Measurements from ENCODE around the gene DNMT1. TPM values are rescaled to one million over a fixed set of nuclear protein-coding genes. Genes with fewer than 3 reads are reported as not detected.
A peak's percentile ranks its signal among the peaks of the same experiment; 100 is the strongest.

Gene DNMT1
- total RNA-seq, 5 donors from 2014 or later (not counting 1 experiment from before 2014, with no cell fraction given): 199 to 245 (median 235) TPM

DNA sequence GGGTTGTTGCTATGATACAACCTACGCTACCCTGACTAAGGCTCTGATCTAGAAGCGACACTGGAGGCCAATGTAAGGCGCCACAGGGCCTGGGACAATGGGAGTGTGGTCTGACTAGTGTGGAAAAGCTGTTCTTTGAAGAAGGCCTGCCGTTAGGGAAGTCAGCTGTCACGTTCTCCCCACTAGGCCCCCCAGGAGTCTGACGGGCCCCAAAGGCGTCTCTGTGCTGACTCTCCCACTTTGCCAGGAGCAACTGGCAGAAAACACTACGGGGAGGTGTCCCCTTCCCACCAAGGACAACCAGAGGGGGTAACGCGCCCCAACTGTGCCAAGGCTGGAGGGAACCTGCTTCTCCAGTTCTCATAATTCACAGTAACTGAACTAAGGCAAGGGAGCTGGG lies 49.7 kb downstream of the DNMT1 start:
- CTCF ChIA-PET: no interaction called here
- H3K4me1 ChIP-seq (ENCODE audit: control insufficient read depth in 1 of 2, extremely low read depth in 1 of 2, insufficient read depth in 2 of 2, low read length in 2 of 2): peaks cover 21 to 47% of the 10 kb centered on the region in 2 experiments
- DNase-seq (no peak), ATAC-seq (replicated peaks in 1 of 4) (no peak)
- Mint-ChIP-seq H3K4me3 (no peak overlapping the region), H3K36me3 (peaks cover 46% of the 10 kb centered on the region), H3K4me1 (peaks cover 40 to 51% (median 45%) of the 10 kb centered on the region in 3 donors), H3K27me3 (no peaks in the 10 kb centered on the region), H3K9me3 (no peaks in the 10 kb centered on the region), H3K27ac (peak overlapping the region; percentile 100)
- POLR2A ChIA-PET: interaction anchor here in 1 of 2 donors (0.6 kb wide), 1 partner anchor 101 kb away, joined by 6 read pairs; no protein-coding TSS in a partner anchor
- 94% methylated on average over 3 of the region's 10 CpGs for WGBS (ENCODE audit: insufficient coverage)
- peaks cover 24 to 82% of the 10 kb centered on the region in 2 donors for H3K36me3 ChIP-seq (ENCODE audit: control insufficient read depth in 2 of 2, extremely low read depth in 1 of 2, insufficient read depth in 1 of 2, low read length in 1 of 2)
- no peaks in the 10 kb centered on the region for H3K9me3 ChIP-seq
- peak overlapping the region; percentile 97 for H3K27ac ChIP-seq (ENCODE audit: low read length)
- H3K27me3 ChIP-seq (replicated peaks in 1 of 2; ENCODE audit: control insufficient read depth in 2 of 2, extremely low read depth in 1 of 2, insufficient read depth in 2 of 2, low read length in 1 of 2): no peaks in the 10 kb centered on the region
- H3K4me3 ChIP-seq (ENCODE audit: control insufficient read depth in 1 of 2, extremely low read depth in 1 of 2, low read length in 1 of 2): no peak overlapping the region

DNA sequence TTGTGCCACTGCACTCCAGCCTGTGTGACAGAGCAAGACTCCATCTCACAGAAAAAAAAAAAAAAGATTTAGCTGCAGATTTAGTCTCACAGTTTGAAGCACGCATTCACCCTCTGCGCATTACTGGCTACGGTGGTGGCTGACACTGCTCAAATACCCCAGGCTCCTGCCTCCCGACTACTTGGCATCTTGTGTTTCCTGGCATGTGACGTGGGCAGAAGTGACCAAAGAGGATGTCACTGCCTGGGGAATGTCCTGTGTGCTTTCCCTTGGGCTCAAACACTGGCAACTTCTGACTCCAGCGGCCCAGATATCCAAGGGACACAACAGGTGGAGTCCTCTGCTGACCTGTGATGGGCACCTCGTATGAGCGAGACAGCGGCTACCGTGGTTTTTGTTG lies 50.4 kb downstream of the DNMT1 start:
- Mint-ChIP-seq H3K4me1 (peaks cover 41 to 51% (median 47%) of the 10 kb centered on the region in 3 donors), H3K4me3 (peak overlapping the region in 1 of 3 donors; percentile 78), H3K27me3 (no peaks in the 10 kb centered on the region), H3K9me3 (no peaks in the 10 kb centered on the region), H3K36me3 (peaks cover 44% of the 10 kb centered on the region), H3K27ac (peak overlapping the region; percentile 100)
- DNase-seq: peak in 1 of 35 experiments; percentile 21
- Histone ChIP-seq H3K4me1 (ENCODE audit: control insufficient read depth in 1 of 2, extremely low read depth in 1 of 2, insufficient read depth in 2 of 2, low read length in 2 of 2) (peaks cover 21 to 51% of the 10 kb centered on the region in 2 experiments), H3K9me3 (no peaks in the 10 kb centered on the region), H3K27ac (ENCODE audit: low read length) (peak overlapping the region; percentile 97), H3K27me3 (replicated peaks in 1 of 2; ENCODE audit: control insufficient read depth in 2 of 2, extremely low read depth in 1 of 2, insufficient read depth in 2 of 2, low read length in 1 of 2) (no peaks in the 10 kb centered on the region), H3K4me3 (ENCODE audit: control insufficient read depth in 1 of 2, extremely low read depth in 1 of 2, low read length in 1 of 2) (no peak overlapping the region), H3K36me3 (ENCODE audit: control insufficient read depth in 2 of 2, extremely low read depth in 1 of 2, insufficient read depth in 1 of 2, low read length in 1 of 2) (peaks cover 26 to 82% of the 10 kb centered on the region in 2 donors)
- no peak for ATAC-seq (replicated peaks in 1 of 4)
- 85% methylated on average over 10 of the region's 10 CpGs for WGBS (ENCODE audit: insufficient coverage)
- ChIA-PET CTCF (no interaction called here), POLR2A (no interaction called here)

DNA sequence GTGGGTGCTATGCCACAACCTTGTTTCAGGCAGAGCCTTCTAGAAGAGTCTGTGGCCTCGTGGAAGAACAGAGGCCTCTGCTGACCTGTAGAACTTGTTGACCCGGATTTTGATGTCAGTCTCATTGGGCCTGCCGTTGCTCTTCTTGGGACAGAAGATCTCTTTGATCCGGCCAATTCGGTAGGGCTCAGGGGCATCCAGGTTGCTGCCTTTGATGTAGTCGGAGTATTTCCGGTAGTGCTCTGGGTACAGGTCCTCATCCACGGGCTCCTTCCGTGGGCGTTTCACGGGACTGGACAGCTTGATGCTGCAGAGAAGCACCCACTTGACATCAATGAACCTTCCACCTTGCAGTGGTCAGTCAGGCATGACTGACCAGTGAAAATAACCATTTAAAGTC lies 51.1 kb downstream of the DNMT1 start:
- no peaks in the 10 kb centered on the region for H3K9me3 Mint-ChIP-seq
- CTCF ChIA-PET: interaction anchor here in 1 of 2 donors (0.8 to 1.6 kb wide), 7 partner anchors 22 to 212 kb away, joined by 3 to 9 read pairs (median 5); no protein-coding TSS in a partner anchor
- 46% methylated on average over 11 of the region's 11 CpGs for WGBS (ENCODE audit: insufficient coverage)
- H3K4me3 Mint-ChIP-seq: peak overlapping the region; percentile 43 to 78 (median 74)
- peaks cover 26 to 83% of the 10 kb centered on the region in 2 donors for H3K36me3 ChIP-seq (ENCODE audit: control insufficient read depth in 2 of 2, extremely low read depth in 1 of 2, insufficient read depth in 1 of 2, low read length in 1 of 2)
- H3K27ac ChIP-seq (ENCODE audit: low read length): peak overlapping the region; percentile 97
- POLR2A ChIA-PET: interaction anchor here (0.6 to 1.0 kb wide), 3 partner anchors 29 to 357 kb away, joined by 3 to 5 read pairs (median 4); no protein-coding TSS in a partner anchor
- no peaks in the 10 kb centered on the region for H3K27me3 ChIP-seq (replicated peaks in 1 of 2; ENCODE audit: control insufficient read depth in 2 of 2, extremely low read depth in 1 of 2, insufficient read depth in 2 of 2, low read length in 1 of 2)
- peaks cover 21 to 54% of the 10 kb centered on the region in 2 experiments for H3K4me1 ChIP-seq (ENCODE audit: control insufficient read depth in 1 of 2, extremely low read depth in 1 of 2, insufficient read depth in 2 of 2, low read length in 2 of 2)
- no peak for ATAC-seq (replicated peaks in 1 of 4)
- H3K4me1 Mint-ChIP-seq: peaks cover 45 to 56% (median 51%) of the 10 kb centered on the region in 3 donors
- DNase-seq: peak in 5 of 35 experiments; percentile 13 to 42 (median 22)
- no peak overlapping the region for H3K4me3 ChIP-seq (ENCODE audit: control insufficient read depth in 1 of 2, extremely low read depth in 1 of 2, low read length in 1 of 2)
- no peaks in the 10 kb centered on the region for H3K9me3 ChIP-seq
- H3K27me3 Mint-ChIP-seq: no peaks in the 10 kb centered on the region
- H3K36me3 Mint-ChIP-seq: peaks cover 46% of the 10 kb centered on the region
- H3K27ac Mint-ChIP-seq: peak overlapping the region; percentile 100

DNA sequence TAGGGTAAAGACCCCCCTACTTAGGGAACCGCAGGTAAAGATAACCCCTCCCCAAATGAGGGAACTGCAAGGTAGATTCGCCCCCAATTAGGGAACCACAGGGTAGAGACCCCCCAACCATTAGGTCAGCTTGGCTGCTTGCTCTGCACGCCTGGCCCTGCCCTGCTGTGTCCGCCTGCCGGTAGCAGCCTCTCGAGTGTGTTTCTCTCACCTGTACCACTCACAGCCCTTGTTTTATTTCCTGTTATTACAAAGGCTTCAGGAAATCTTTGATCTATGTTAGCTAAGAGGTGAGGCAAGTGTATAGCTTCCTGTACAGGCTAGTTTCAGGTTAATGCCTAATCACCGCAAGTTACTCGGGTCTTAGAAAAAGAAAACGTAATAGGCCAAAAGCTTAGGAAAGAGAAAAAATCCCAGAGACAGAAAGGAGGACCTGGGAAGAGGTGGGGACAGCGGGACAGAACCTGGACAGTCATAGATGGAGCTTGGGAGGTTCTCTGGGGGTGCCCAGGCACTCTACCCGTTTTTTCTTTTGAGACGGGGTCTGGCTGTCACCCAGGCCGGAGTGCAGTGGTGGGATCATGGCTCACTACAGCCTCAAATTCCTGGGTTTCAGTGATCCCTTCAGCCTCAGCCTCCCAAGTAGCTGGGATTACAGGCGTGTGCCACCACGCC lies 51.9 kb downstream of the DNMT1 start:
- H3K9me3 ChIP-seq: no peaks in the 10 kb centered on the region
- H3K4me3 ChIP-seq (ENCODE audit: control insufficient read depth in 1 of 2, extremely low read depth in 1 of 2, low read length in 1 of 2): peak overlapping the region; percentile 34 to 49
- no peaks in the 10 kb centered on the region for H3K27me3 Mint-ChIP-seq
- peak overlapping the region; percentile 74 to 78 (median 78) for H3K4me3 Mint-ChIP-seq
- H3K36me3 ChIP-seq (ENCODE audit: control insufficient read depth in 2 of 2, extremely low read depth in 1 of 2, insufficient read depth in 1 of 2, low read length in 1 of 2): peaks cover 26 to 87% of the 10 kb centered on the region in 2 donors
- H3K27me3 ChIP-seq (replicated peaks in 1 of 2; ENCODE audit: control insufficient read depth in 2 of 2, extremely low read depth in 1 of 2, insufficient read depth in 2 of 2, low read length in 1 of 2): no peaks in the 10 kb centered on the region
- DNase-seq (peak in 34 of 35 experiments; percentile 13 to 80 (median 40)), ATAC-seq (replicated peaks in 1 of 4) (peak; percentile 95 to 99 (median 98))
- no peaks in the 10 kb centered on the region for H3K9me3 Mint-ChIP-seq
- H3K4me1 ChIP-seq (ENCODE audit: control insufficient read depth in 1 of 2, extremely low read depth in 1 of 2, insufficient read depth in 2 of 2, low read length in 2 of 2): peaks cover 21 to 54% of the 10 kb centered on the region in 2 experiments
- CTCF ChIA-PET: interaction anchor here (0.5 to 1.6 kb wide), 14 partner anchors 10 to 1909 kb away, joined by 3 to 9 read pairs (median 5); no protein-coding TSS in a partner anchor
- H3K4me1 Mint-ChIP-seq: peaks cover 45 to 58% (median 51%) of the 10 kb centered on the region in 3 donors
- POLR2A ChIA-PET: interaction anchor here (0.5 to 1.0 kb wide), 7 partner anchors 27 to 358 kb away, joined by 3 to 8 read pairs (median 4); partner anchors contain the start of gene DNMT1 (in 1 of the 2)
- H3K27ac Mint-ChIP-seq: peak overlapping the region; percentile 100
- WGBS (ENCODE audit: insufficient coverage): 21% methylated on average over 7 of the region's 15 CpGs
- peak overlapping the region; percentile 97 for H3K27ac ChIP-seq (ENCODE audit: low read length)
- H3K36me3 Mint-ChIP-seq: peaks cover 48% of the 10 kb centered on the region

DNA sequence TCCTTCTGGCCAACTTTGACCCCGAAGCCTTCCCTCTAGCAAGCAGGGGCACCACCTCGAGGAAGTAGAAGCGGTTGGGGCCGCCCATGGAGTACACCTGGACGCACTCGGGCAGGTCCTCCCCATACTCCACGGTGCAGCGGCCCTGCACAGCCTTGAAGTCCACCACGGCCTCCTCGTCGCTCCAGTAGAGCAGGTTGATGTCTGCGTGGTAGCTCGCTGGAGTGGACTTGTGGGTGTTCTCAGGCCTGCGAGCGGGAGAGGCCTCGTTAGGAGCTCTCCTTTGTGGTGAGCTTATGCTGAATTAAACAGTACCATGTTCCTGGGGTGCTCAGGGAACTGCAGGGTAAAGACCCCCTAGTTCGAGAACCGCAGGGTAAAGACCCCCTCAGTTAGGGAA lies 52.8 kb downstream of the DNMT1 start:
- Histone ChIP-seq H3K27me3 (replicated peaks in 1 of 2; ENCODE audit: control insufficient read depth in 2 of 2, extremely low read depth in 1 of 2, insufficient read depth in 2 of 2, low read length in 1 of 2) (no peaks in the 10 kb centered on the region), H3K27ac (ENCODE audit: low read length) (peak overlapping the region; percentile 97), H3K36me3 (ENCODE audit: control insufficient read depth in 2 of 2, extremely low read depth in 1 of 2, insufficient read depth in 1 of 2, low read length in 1 of 2) (peaks cover 30 to 90% of the 10 kb centered on the region in 2 donors), H3K4me3 (ENCODE audit: control insufficient read depth in 1 of 2, extremely low read depth in 1 of 2, low read length in 1 of 2) (peak overlapping the region; percentile 34 to 49), H3K4me1 (ENCODE audit: control insufficient read depth in 1 of 2, extremely low read depth in 1 of 2, insufficient read depth in 2 of 2, low read length in 2 of 2) (peaks cover 21 to 54% of the 10 kb centered on the region in 2 experiments), H3K9me3 (no peaks in the 10 kb centered on the region)
- Mint-ChIP-seq H3K36me3 (peaks cover 55% of the 10 kb centered on the region), H3K9me3 (no peaks in the 10 kb centered on the region), H3K4me3 (peak overlapping the region; percentile 74 to 78 (median 78)), H3K4me1 (peaks cover 45 to 58% (median 55%) of the 10 kb centered on the region in 3 donors), H3K27me3 (no peaks in the 10 kb centered on the region), H3K27ac (peak overlapping the region; percentile 100)
- no peak for DNase-seq
- WGBS (ENCODE audit: insufficient coverage): 60% methylated on average over 1 of the region's 18 CpGs
- ChIA-PET CTCF (interaction anchor here (0.6 to 0.7 kb wide), 2 partner anchors 10 to 218 kb away, joined by 3 to 6 read pairs; no protein-coding TSS in a partner anchor), POLR2A (interaction anchor here in 1 of 2 donors (0.6 to 0.9 kb wide), 2 partner anchors 33 to 46 kb away, joined by 5 read pairs; no protein-coding TSS in a partner anchor)
- ATAC-seq (replicated peaks in 1 of 4): no peak

- peak overlapping the region; percentile 100 for H3K27ac Mint-ChIP-seq
- CTCF ChIA-PET: interaction anchor here in 1 of 2 donors (0.7 kb wide), 1 partner anchor 9 kb away, joined by 3 read pairs; no protein-coding TSS in a partner anchor
- DNase-seq (no peak), ATAC-seq (replicated peaks in 1 of 4) (no peak)
- peak overlapping the region; percentile 97 for H3K27ac ChIP-seq (ENCODE audit: low read length)
- H3K4me1 Mint-ChIP-seq: peaks cover 45 to 57% (median 55%) of the 10 kb centered on the region in 3 donors
- no peak overlapping the region for H3K4me3 ChIP-seq (ENCODE audit: control insufficient read depth in 1 of 2, extremely low read depth in 1 of 2, low read length in 1 of 2)
- H3K27me3 Mint-ChIP-seq: no peaks in the 10 kb centered on the region
- H3K4me3 Mint-ChIP-seq: peak overlapping the region in 2 of 3 donors; percentile 36 to 78
- no peaks in the 10 kb centered on the region for H3K9me3 ChIP-seq
- POLR2A ChIA-PET: interaction anchor here in 1 of 2 donors (0.6 kb wide), 1 partner anchor 45 kb away, joined by 5 read pairs; no protein-coding TSS in a partner anchor
- H3K36me3 Mint-ChIP-seq: peaks cover 56% of the 10 kb centered on the region
- 98% methylated on average over 11 of the region's 13 CpGs for WGBS (ENCODE audit: insufficient coverage)
- peaks cover 21 to 54% of the 10 kb centered on the region in 2 experiments for H3K4me1 ChIP-seq (ENCODE audit: control insufficient read depth in 1 of 2, extremely low read depth in 1 of 2, insufficient read depth in 2 of 2, low read length in 2 of 2)
- H3K27me3 ChIP-seq (replicated peaks in 1 of 2; ENCODE audit: control insufficient read depth in 2 of 2, extremely low read depth in 1 of 2, insufficient read depth in 2 of 2, low read length in 1 of 2): no peaks in the 10 kb centered on the region
- H3K9me3 Mint-ChIP-seq: no peaks in the 10 kb centered on the region
- H3K36me3 ChIP-seq (ENCODE audit: control insufficient read depth in 2 of 2, extremely low read depth in 1 of 2, insufficient read depth in 1 of 2, low read length in 1 of 2): peaks cover 33 to 90% of the 10 kb centered on the region in 2 donors
Observed at GRCh38 chr19:10141479-10141878, 53.3 kb downstream of the DNMT1 start.
